Progenitor cell of endocrine pancreas (in vitro differentiated cells): ENCODE results near the gene PNPLA5. TPM values are rescaled to one million over a fixed set of nuclear protein-coding genes. Genes with fewer than 3 reads are reported as not detected.

Experiments used
- DNase-seq: peaks from one replicate; pipeline ENCODE4 v3.0.0; 2021; ENCODE audit warnings: low spot score; ENCODE audit not compliant: unreplicated experiment
- H3K27ac Mint-ChIP-seq: 2 replicates; pipeline ENCODE4 v1.8.0; 2021; ENCODE audit warnings: mild to moderate bottlenecking, moderate library complexity, mixed read lengths
- H3K27me3 Mint-ChIP-seq: 2 replicates; pipeline ENCODE4 v1.8.0; 2021; ENCODE audit warnings: mixed read lengths
- H3K36me3 Mint-ChIP-seq: 2 replicates; pipeline ENCODE4 v1.8.0; 2022; ENCODE audit warnings: mixed read lengths; ENCODE audit not compliant: insufficient read depth
- H3K4me1 Mint-ChIP-seq: 2 replicates; pipeline ENCODE4 v1.8.0; 2021; ENCODE audit warnings: low read depth, mixed read lengths
- H3K4me3 Mint-ChIP-seq: 2 replicates; pipeline ENCODE4 v1.8.0; 2021; ENCODE audit warnings: low read depth, mild to moderate bottlenecking, moderate library complexity, mixed read lengths
- H3K9me3 Mint-ChIP-seq: 2 replicates; pipeline ENCODE4 v1.8.0; 2021; ENCODE audit warnings: low read depth, mixed read lengths
- CTCF ChIP-seq: fragments of 200-600 bp; sonication (generic); IDR thresholded peaks from one replicate; pipeline ENCODE4 v1.5.0; 2021; ENCODE audit warnings: antibody characterized with exemption, mild to moderate bottlenecking; ENCODE audit not compliant: unreplicated experiment
- total RNA-seq: library from RNA; stranded (reverse); gene quantifications from 2 replicates; pipeline ENCODE4 v1.2.1, GENCODE V29; 2021

Gene PNPLA5
- total RNA-seq, 1 donor from 2014 or later = not detected

- H3K4me1 Mint-ChIP-seq = no peaks in the 10 kb centered on the region
- H3K4me3 Mint-ChIP-seq = peak overlapping the region; percentile 69
- no peak for DNase-seq
- peak overlapping the region; percentile 16 for H3K27ac Mint-ChIP-seq
- TF ChIP-seq CTCF = no peak
- H3K9me3 Mint-ChIP-seq = peaks cover 8% of the 10 kb centered on the region
- H3K27me3 Mint-ChIP-seq = peaks cover 43% of the 10 kb centered on the region
- H3K36me3 Mint-ChIP-seq = peaks cover 2% of the 10 kb centered on the region
Measured at GRCh38 chr22:43861529-43861928, 30.3 kb downstream of the PNPLA5 start.

- Mint-ChIP-seq H3K36me3 (peaks cover 2% of the 10 kb centered on the region), H3K4me1 (no peaks in the 10 kb centered on the region), H3K4me3 (peak overlapping the region; percentile 69), H3K9me3 (peaks cover 8% of the 10 kb centered on the region), H3K27ac (peak overlapping the region; percentile 60), H3K27me3 (peaks cover 39% of the 10 kb centered on the region)
- no peak for DNase-seq
- TF ChIP-seq CTCF = no peak
Measured at GRCh38 chr22:43860831-43861230, 31.0 kb downstream of the PNPLA5 start.

- no peak overlapping the region for H3K27ac Mint-ChIP-seq
- no peaks in the 10 kb centered on the region for H3K4me1 Mint-ChIP-seq
- TF ChIP-seq CTCF = no peak
- peaks cover 2% of the 10 kb centered on the region for H3K36me3 Mint-ChIP-seq
- peaks cover 8% of the 10 kb centered on the region for H3K9me3 Mint-ChIP-seq
- DNase-seq = no peak
- H3K4me3 Mint-ChIP-seq = no peak overlapping the region
- H3K27me3 Mint-ChIP-seq = peaks cover 32% of the 10 kb centered on the region
Measured at GRCh38 chr22:43860126-43860525, 31.7 kb downstream of the PNPLA5 start.

GRCh38 chr22:43859621-43860020, 32.2 kb downstream of the PNPLA5 start:
- no peak overlapping the region for H3K27ac Mint-ChIP-seq
- peaks cover 2% of the 10 kb centered on the region for H3K36me3 Mint-ChIP-seq
- peaks cover 27% of the 10 kb centered on the region for H3K27me3 Mint-ChIP-seq
- DNase-seq = no peak
- no peak for TF ChIP-seq CTCF
- peaks cover 8% of the 10 kb centered on the region for H3K9me3 Mint-ChIP-seq
- no peaks in the 10 kb centered on the region for H3K4me1 Mint-ChIP-seq
- H3K4me3 Mint-ChIP-seq = no peak overlapping the region

- Mint-ChIP-seq H3K4me3 (no peak overlapping the region), H3K4me1 (no peaks in the 10 kb centered on the region), H3K27me3 (peaks cover 22% of the 10 kb centered on the region), H3K9me3 (peaks cover 8% of the 10 kb centered on the region), H3K36me3 (peaks cover 2% of the 10 kb centered on the region), H3K27ac (no peak overlapping the region)
- TF ChIP-seq CTCF = no peak
- no peak for DNase-seq
Measured at GRCh38 chr22:43859176-43859575, 32.6 kb downstream of the PNPLA5 start.
